HG02852 (cell line): ENCODE data around the gene ARAP1.

ENCODE experiments used
- ATAC-seq: cut with Tn5 transposase; IDR thresholded peaks from one replicate; pipeline ENCODE4 v1.9.1; 2021; ENCODE audit warnings: mild to moderate bottlenecking, moderate library complexity; ENCODE audit not compliant: unreplicated experiment

Gene ARAP1

GRCh38 chr11:72764503-72764902 is 12.3 kb upstream of the ARAP1 start:
- ATAC-seq = no peak

- ATAC-seq = no peak
These were observed 11.6 kb upstream of the ARAP1 start for GRCh38 chr11:72763823-72764222.

GRCh38 chr11:72762641-72763304 is 10.6 kb upstream of the ARAP1 start:
- peak; percentile 69 for ATAC-seq

GRCh38 chr11:72760539-72761405 is 8.6 kb upstream of the ARAP1 start:
- no peak for ATAC-seq

- no peak for ATAC-seq
These were observed 7.3 kb upstream of the ARAP1 start for GRCh38 chr11:72759468-72759985.

- ATAC-seq = no peak
These were observed 6.6 kb upstream of the ARAP1 start for GRCh38 chr11:72758690-72759389.

- no peak for ATAC-seq
These were observed 6.1 kb upstream of the ARAP1 start for GRCh38 chr11:72758304-72758689.

GRCh38 chr11:72755713-72756285 is 3.6 kb upstream of the ARAP1 start:
- no peak for ATAC-seq

- no peak for ATAC-seq
These were observed 2.4 kb upstream of the ARAP1 start for GRCh38 chr11:72754544-72755155.

GRCh38 chr11:72754149-72754543 is 1.9 kb upstream of the ARAP1 start:
- no peak for ATAC-seq

- no peak for ATAC-seq
These were observed 1.3 kb upstream of the ARAP1 start for GRCh38 chr11:72753341-72754148.

GRCh38 chr11:72751116-72752087 is 806 bp downstream of the ARAP1 start:
- ATAC-seq = no peak

- ATAC-seq = no peak
These were observed 1.6 kb downstream of the ARAP1 start for GRCh38 chr11:72750556-72751115.

- ATAC-seq = no peak
These were observed 2.1 kb downstream of the ARAP1 start for GRCh38 chr11:72750086-72750485.

- no peak for ATAC-seq
These were observed 4.8 kb downstream of the ARAP1 start for GRCh38 chr11:72747289-72747855.

- ATAC-seq = no peak
These were observed 5.4 kb downstream of the ARAP1 start for GRCh38 chr11:72746821-72747220.

GRCh38 chr11:72745925-72746550 is 6.2 kb downstream of the ARAP1 start:
- ATAC-seq = no peak

GRCh38 chr11:72745511-72745910 is 6.7 kb downstream of the ARAP1 start:
- ATAC-seq = no peak
